GM12878 (cell line): ENCODE measurements around the gene FRMD3. TPM values are rescaled to one million over a fixed set of nuclear protein-coding genes. Genes with fewer than 3 reads are reported as not detected.

ENCODE experiments used
- ATAC-seq: fragments of 200-7000 bp; cut with Tn5 transposase; 3 replicates; pipeline ENCODE4 v1.9.1; 2020; ENCODE audit warnings: mild to moderate bottlenecking, moderate library complexity
- BruUV-seq: library from RNA; stranded (reverse); fragments of 400-500 nt; replicated peaks from 2 replicates; lab custom pipeline; 2021; lab: Mats Ljungman, UMichigan
- CTCF ChIA-PET: fragments of 300-600 bp; sonication (Branson Sonifier 250); formaldehyde crosslinking; extraction: SDS; loops from one replicate; lab custom pipeline; 2021; ENCODE audit warnings: inconsistent platforms; lab: Yijun Ruan, JAX
- POLR2A ChIA-PET: fragments of 350-600 bp; formaldehyde crosslinking; extraction: SDS; loops from one replicate; lab custom pipeline; 2021; ENCODE audit warnings: inconsistent platforms; lab: Charles Lee
- RAD21 ChIA-PET: fragments of 300-600 bp; sonication (Branson Sonifier 250); formaldehyde crosslinking; loops from one replicate; lab custom pipeline; 2023; ENCODE audit warnings: antibody characterized with exemption; ENCODE audit not compliant: unreplicated experiment; lab: Charles Lee
- SMC1A ChIA-PET: fragments of 300-600 bp; sonication (Branson Sonifier 250); formaldehyde crosslinking; loops from one replicate; lab custom pipeline; 2023; ENCODE audit not compliant: unreplicated experiment, uncharacterized antibody; lab: Charles Lee
- DNase-seq: peaks from one replicate; pipeline ENCODE4 v3.0.0-alpha.2; 2011; ENCODE audit warnings: low read depth, low spot score
- FAIRE-seq: peaks from 3 replicates; lab custom pipeline; 2011; peaks lifted over from hg19 to GRCh38; lab: Jason Lieb, UNC
- H2AFZ ChIP-seq: 2 replicates; pipeline ENCODE4 v1.6.0; 2011; ENCODE audit warnings: low read depth, low read length, control low read depth; ENCODE audit not compliant: control insufficient read depth
- H3K27ac ChIP-seq: 2 replicates; pipeline ENCODE4 v1.5.1; 2011; ENCODE audit warnings: control low read depth; ENCODE audit not compliant: control insufficient read depth, insufficient read depth
- H3K27me3 ChIP-seq, 2 experiments: replicated peaks in 1 of 2; 2 replicates each; pipeline versions ENCODE4 v1.6.0 to v1.6.1; 2011; ENCODE audit warnings: low read length in 1 of 2; ENCODE audit not compliant: control insufficient read depth in 2 of 2, insufficient read depth in 2 of 2
- H3K36me3 ChIP-seq, 2 experiments: 2 replicates each; pipeline ENCODE4 v1.5.1; 2011; ENCODE audit warnings: low read length in 1 of 2; ENCODE audit not compliant: control insufficient read depth in 2 of 2, insufficient read depth in 2 of 2
- H3K4me1 ChIP-seq: 2 replicates; pipeline ENCODE4 v1.6.1; 2011; ENCODE audit warnings: mild to moderate bottlenecking, low read length, moderate library complexity, mixed read lengths; ENCODE audit not compliant: control insufficient read depth, insufficient read depth
- H3K4me2 ChIP-seq: 2 replicates; pipeline ENCODE4 v1.6.0; 2011; ENCODE audit warnings: control low read depth; ENCODE audit not compliant: control insufficient read depth, insufficient read depth
- H3K4me3 ChIP-seq: fragments of 200-600 bp; sonication (generic); 2 replicates; pipeline ENCODE4 v1.5.1; 2016
- H3K79me2 ChIP-seq: 2 replicates; pipeline ENCODE4 v1.6.0; 2011; ENCODE audit warnings: low read length; ENCODE audit not compliant: control insufficient read depth, insufficient read depth
- H3K9ac ChIP-seq: 2 replicates; pipeline ENCODE4 v1.8.0; 2011; ENCODE audit warnings: low read length, control low read depth, mixed read lengths; ENCODE audit not compliant: control insufficient read depth, insufficient read depth
- H3K9me3 ChIP-seq: replicated peaks from 3 replicates; pipeline ENCODE4 v1.5.1; 2011; ENCODE audit warnings: mild to moderate bottlenecking, low read length; ENCODE audit not compliant: control insufficient read depth, insufficient read depth
- H4K20me1 ChIP-seq: 2 replicates; pipeline ENCODE4 v1.6.0; 2011; ENCODE audit not compliant: control insufficient read depth, insufficient read depth
- CBFB ChIP-seq: IDR thresholded peaks from 2 replicates; pipeline ENCODE4 v1.6.1; 2016; ENCODE audit warnings: antibody characterized with exemption, low read depth
- EP300 ChIP-seq, 2 experiments: fragments of 150-350 bp in 1 of 2; IDR thresholded peaks; 2 replicates each; pipeline ENCODE4 v1.6.1; 2011 to 2012; ENCODE audit warnings: low read depth in 2 of 2, low read length in 2 of 2, borderline replicate concordance in 1 of 2, improper control_type of control experiment in 1 of 2, inconsistent platforms in 1 of 2; ENCODE audit not compliant: control insufficient read depth in 1 of 2
- HDAC2 ChIP-seq: fragments of 200-600 bp; sonication (generic); IDR thresholded peaks from 2 replicates; pipeline ENCODE4 v1.6.1; 2017
- IKZF1 ChIP-seq: fragments of 450-650 bp; conservative IDR thresholded peaks from 2 replicates; pipeline ENCODE4 v1.6.1; 2017; ENCODE audit warnings: antibody characterized with exemption, mild to moderate bottlenecking
- JUND ChIP-seq: IDR thresholded peaks from 2 replicates; pipeline ENCODE4 v1.6.1; 2012; ENCODE audit warnings: low read depth, mild to moderate bottlenecking, low read length, improper control_type of control experiment, moderate library complexity
- MEF2B ChIP-seq: fragments of 450-650 bp; IDR thresholded peaks from 2 replicates; pipeline ENCODE4 v1.6.1; 2018; ENCODE audit warnings: mild to moderate bottlenecking, moderate library complexity; ENCODE audit not compliant: partially characterized antibody, poor library complexity, severe bottlenecking
- NFYB ChIP-seq: IDR thresholded peaks from 2 replicates; pipeline ENCODE4 v1.6.1; 2011; ENCODE audit warnings: low read depth, mild to moderate bottlenecking, low read length, improper control_type of control experiment, moderate library complexity; ENCODE audit not compliant: insufficient read depth
- RCOR1 ChIP-seq: conservative IDR thresholded peaks from 2 replicates; pipeline ENCODE4 v1.6.1; 2012; ENCODE audit warnings: low read depth, low read length, improper control_type of control experiment
- RFX5 ChIP-seq: IDR thresholded peaks from 2 replicates; pipeline ENCODE4 v1.6.1; 2011; ENCODE audit warnings: low read depth, low read length, improper control_type of control experiment
- SMAD5 ChIP-seq: IDR thresholded peaks from 2 replicates; pipeline ENCODE4 v1.6.1; 2016; ENCODE audit warnings: antibody characterized with exemption, low read depth
- SMC3 ChIP-seq: IDR thresholded peaks from 2 replicates; pipeline ENCODE4 v1.6.1; 2011; ENCODE audit warnings: low read length, improper control_type of control experiment, borderline replicate concordance
- TCF3 ChIP-seq: IDR thresholded peaks from 2 replicates; pipeline ENCODE4 v1.6.1; 2012; ENCODE audit warnings: low read depth, mild to moderate bottlenecking, low read length, borderline replicate concordance; ENCODE audit not compliant: insufficient read depth
- YBX1 ChIP-seq: fragments of 450-650 bp; IDR thresholded peaks from 2 replicates; pipeline ENCODE4 v1.6.1; 2016; ENCODE audit warnings: antibody characterized with exemption
- ZNF622 ChIP-seq: fragments of 450-650 bp; IDR thresholded peaks from 2 replicates; pipeline ENCODE4 v1.6.1; 2017; ENCODE audit warnings: mild to moderate bottlenecking, inconsistent platforms
- WGBS: methylation state at CpG from one replicate; pipeline ENCODE4 v1.1.6; 2016; ENCODE audit warnings: low lambda C conversion rate; ENCODE audit not compliant: insufficient replicate concordance, insufficient coverage; ENCODE audit errors: missing lambda C conversion rate; 5-methylcytosine and 5-hydroxymethylcytosine counted together
- in situ Hi-C: fragments of 300-500 bp; cut with MboI; formaldehyde crosslinking; loops from 9 replicates; pipeline ENCODE4 v1.14.3; 2018; ENCODE audit warnings: mixed read lengths
- intact Hi-C: fragments of 100-400 bp; cut with micrococcal nuclease; formaldehyde crosslinking; loops from one replicate; pipeline ENCODE4 v1.14.2; 2022; ENCODE audit not compliant: unreplicated experiment
- polyA plus RNA-seq, 11 experiments: library from polyadenylated mRNA; depleted of rRNA in 4 of 11; unstranded in 6 of 11; stranded (reverse) in 5 of 11; fragments of >200 nt; fragmentation: Nextera tagmentation in 4 of 11; fragmentation: Illumina TruSeq in 1 of 11; extraction: Ambion mirVana in 4 of 11; extraction: Trizol in 1 of 11; gene quantifications; 1 replicate in 1 of 11; 2 replicates in 10 of 11; pipeline versions ENCODE4 v1.2.1 to v1.2.3, GENCODE V29; 2011 to 2016; ENCODE audit warnings: inconsistent platforms in 2 of 11, missing spikeins in 2 of 11, low read depth in 1 of 11
- total RNA-seq, 4 experiments: library from RNA; depleted of rRNA in 3 of 4; stranded (reverse); fragments of >200 nt in 3 of 4; fragmentation: Illumina TruSeq in 1 of 4; extraction: Trizol in 1 of 4; gene quantifications; 2 replicates each; pipeline versions ENCODE4 v1.2.1 to v1.2.3, GENCODE V29; 2013 to 2021
- TF ChIP-seq, protein P1 (sequence below): fragments of 150-350 bp; IDR thresholded peaks from 2 replicates; pipeline ENCODE4 v1.6.1; 2016; ENCODE audit warnings: low read depth, low read length

The FRMD3 gene
- total and polyA plus RNA-seq, 10 of the 15 experiments (the other 5 are each of a cell fraction or from before 2014, with no cell fraction given), result 0.04 to 0.68 (median 0.21) TPM; not detected in 1

DNA sequence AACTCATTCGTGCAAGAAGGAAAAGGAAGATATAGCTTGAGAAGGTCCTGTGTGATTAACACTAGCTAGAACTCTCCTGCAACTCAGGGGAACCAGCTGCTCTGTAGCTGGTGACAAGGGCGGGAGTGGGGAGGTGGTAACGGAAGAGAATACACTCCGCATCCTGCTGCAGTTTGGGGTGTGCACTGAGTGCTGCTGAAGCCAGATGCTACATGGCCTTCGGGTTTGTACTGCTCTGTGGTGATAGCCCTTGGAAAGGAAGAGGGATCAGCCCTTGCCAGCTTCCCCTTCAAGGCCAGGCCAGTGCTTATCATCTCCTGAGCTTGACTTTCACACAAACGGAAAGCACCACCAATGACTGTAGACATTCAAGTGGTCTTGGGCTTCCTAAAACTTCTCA, 34.3 kb downstream of the FRMD3 start:
- FAIRE-seq (no peak), ATAC-seq (no peak), DNase-seq (no peak)
- no TSS peak for BruUV-seq
- TF ChIP-seq NFYB, result no peak
- TF ChIP-seq CBFB, result no peak
- TF ChIP-seq, protein P1, sequence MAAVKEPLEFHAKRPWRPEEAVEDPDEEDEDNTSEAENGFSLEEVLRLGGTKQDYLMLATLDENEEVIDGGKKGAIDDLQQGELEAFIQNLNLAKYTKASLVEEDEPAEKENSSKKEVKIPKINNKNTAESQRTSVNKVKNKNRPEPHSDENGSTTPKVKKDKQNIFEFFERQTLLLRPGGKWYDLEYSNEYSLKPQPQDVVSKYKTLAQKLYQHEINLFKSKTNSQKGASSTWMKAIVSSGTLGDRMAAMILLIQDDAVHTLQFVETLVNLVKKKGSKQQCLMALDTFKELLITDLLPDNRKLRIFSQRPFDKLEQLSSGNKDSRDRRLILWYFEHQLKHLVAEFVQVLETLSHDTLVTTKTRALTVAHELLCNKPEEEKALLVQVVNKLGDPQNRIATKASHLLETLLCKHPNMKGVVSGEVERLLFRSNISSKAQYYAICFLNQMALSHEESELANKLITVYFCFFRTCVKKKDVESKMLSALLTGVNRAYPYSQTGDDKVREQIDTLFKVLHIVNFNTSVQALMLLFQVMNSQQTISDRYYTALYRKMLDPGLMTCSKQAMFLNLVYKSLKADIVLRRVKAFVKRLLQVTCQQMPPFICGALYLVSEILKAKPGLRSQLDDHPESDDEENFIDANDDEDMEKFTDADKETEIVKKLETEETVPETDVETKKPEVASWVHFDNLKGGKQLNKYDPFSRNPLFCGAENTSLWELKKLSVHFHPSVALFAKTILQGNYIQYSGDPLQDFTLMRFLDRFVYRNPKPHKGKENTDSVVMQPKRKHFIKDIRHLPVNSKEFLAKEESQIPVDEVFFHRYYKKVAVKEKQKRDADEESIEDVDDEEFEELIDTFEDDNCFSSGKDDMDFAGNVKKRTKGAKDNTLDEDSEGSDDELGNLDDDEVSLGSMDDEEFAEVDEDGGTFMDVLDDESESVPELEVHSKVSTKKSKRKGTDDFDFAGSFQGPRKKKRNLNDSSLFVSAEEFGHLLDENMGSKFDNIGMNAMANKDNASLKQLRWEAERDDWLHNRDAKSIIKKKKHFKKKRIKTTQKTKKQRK, result no peak
- H2AFZ ChIP-seq, result no peak overlapping the region
- no peaks in the 10 kb centered on the region for H3K9me3 ChIP-seq
- in situ Hi-C loops (no loop called here), intact Hi-C loops (no loop called here)
- no peak overlapping the region for H3K4me3 ChIP-seq
- no peaks in the 10 kb centered on the region for H4K20me1 ChIP-seq
- no peak overlapping the region for H3K9ac ChIP-seq
- H3K36me3 ChIP-seq, result no peaks in the 10 kb centered on the region
- ChIA-PET RAD21 (no interaction called here), CTCF (interaction anchor here (1.2 kb wide), 1 partner anchor 170 kb away, joined by 5 read pairs; no protein-coding TSS in a partner anchor), POLR2A (interaction anchor here (0.7 kb wide), 1 partner anchor 11 kb away, joined by 3 read pairs; no protein-coding TSS in a partner anchor), SMC1A (interaction anchor here (0.6 to 1.0 kb wide), 2 partner anchors 35 to 40 kb away, joined by 3 read pairs; no protein-coding TSS in a partner anchor)
- no peaks in the 10 kb centered on the region for H3K79me2 ChIP-seq
- no peaks in the 10 kb centered on the region for H3K27me3 ChIP-seq
- 31% methylated on average over 6 of the region's 6 CpGs for WGBS
- no peak overlapping the region for H3K27ac ChIP-seq
- no peak overlapping the region for H3K4me2 ChIP-seq
- no peaks in the 10 kb centered on the region for H3K4me1 ChIP-seq

DNA sequence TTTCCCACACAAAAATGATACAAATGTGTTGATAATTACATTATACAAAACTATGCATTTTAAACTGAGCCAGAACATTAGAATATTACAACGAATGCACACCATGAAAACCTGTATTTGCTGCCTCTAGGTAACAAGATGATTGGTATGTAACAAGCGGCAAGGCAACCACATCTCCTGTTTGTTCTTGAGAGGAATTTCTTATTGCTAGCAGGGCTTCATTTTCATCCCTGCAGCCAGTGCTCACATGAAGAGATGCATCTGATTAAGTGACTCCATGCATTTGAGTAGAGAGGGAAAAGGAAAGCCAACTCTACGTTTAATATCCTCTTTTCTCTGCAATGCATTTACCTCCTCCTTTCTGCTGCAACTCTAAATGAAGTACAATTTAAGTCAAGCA, 36.6 kb downstream of the FRMD3 start:
- no peak for TF ChIP-seq HDAC2
- TF ChIP-seq RCOR1, result no peak
- no peak for TF ChIP-seq JUND
- TF ChIP-seq SMC3, result no peak
- TF ChIP-seq TCF3, result no peak
- no peak for TF ChIP-seq RFX5
- TF ChIP-seq SMAD5, result no peak
- TF ChIP-seq YBX1, result no peak
- no peak for TF ChIP-seq IKZF1
- no peak for TF ChIP-seq ZNF622
- no peak for TF ChIP-seq MEF2B
- TF ChIP-seq EP300 (IDR thresholded peaks at IDR 0.05; ENCODE audit: borderline replicate concordance in 1 of 2, control insufficient read depth in 1 of 2, low read depth in 2 of 2, low read length in 2 of 2), result no peak
- Histone ChIP-seq H3K27ac (no peak overlapping the region), H3K4me1 (no peaks in the 10 kb centered on the region), H2AFZ (no peak overlapping the region), H3K36me3 (no peaks in the 10 kb centered on the region), H3K9ac (no peak overlapping the region), H3K4me2 (no peak overlapping the region), H4K20me1 (no peaks in the 10 kb centered on the region), H3K9me3 (no peaks in the 10 kb centered on the region), H3K27me3 (no peaks in the 10 kb centered on the region), H3K79me2 (no peaks in the 10 kb centered on the region), H3K4me3 (no peak overlapping the region)
- FAIRE-seq (no peak), ATAC-seq (no peak), DNase-seq (no peak)
- ChIA-PET SMC1A (no interaction called here), RAD21 (no interaction called here), POLR2A (no interaction called here), CTCF (interaction anchor here (1.5 kb wide), 1 partner anchor 167 kb away, joined by 4 read pairs; no protein-coding TSS in a partner anchor)
- intact Hi-C loops (no loop called here), in situ Hi-C loops (no loop called here)
- WGBS, result 19% methylated on average over 3 of the region's 3 CpGs
- no TSS peak for BruUV-seq
